ENCODE data around the gene NAALADL2. TPM values are rescaled to one million over a fixed set of nuclear protein-coding genes. Genes with fewer than 3 reads are reported as not detected.

The NAALADL2 gene
- total RNA-seq, 4 donors from 2014 or later, result 10.3 to 16.7 (median 10.9) TPM

- TF ChIP-seq POLR2A (IDR thresholded peaks at IDR 0.05), result no peak
- TF ChIP-seq CTCF (IDR thresholded peaks at IDR 0.05), result no peak
- TF ChIP-seq EP300 (IDR thresholded peaks at IDR 0.05), result no peak
- Histone ChIP-seq H3K4me1 (no peaks in the 10 kb centered on the region), H3K9me3 (no peaks in the 10 kb centered on the region), H3K27me3 (no peaks in the 10 kb centered on the region), H3K4me3 (no peak overlapping the region), H3K36me3 (no peaks in the 10 kb centered on the region), H3K27ac (no peak overlapping the region)
- DNase-seq (ENCODE audit: low spot score in 2 of 2), result no peak
- WGBS, 2 donors, result 71 to 79% methylated on average over 1 of the region's 1 CpG
These were observed 420.8 kb downstream of the NAALADL2 start for GRCh38 chr3:175279911-175280310.

- Histone ChIP-seq H3K4me1 (peaks cover 0 to 6% (median 0%) of the 10 kb centered on the region in 4 donors), H3K27me3 (no peaks in the 10 kb centered on the region), H3K36me3 (no peaks in the 10 kb centered on the region), H3K27ac (no peak overlapping the region), H3K4me3 (no peak overlapping the region), H3K9me3 (no peaks in the 10 kb centered on the region)
- DNase-seq (ENCODE audit: low spot score in 2 of 2), result no peak
- 83% methylated on average over 3 of the region's 3 CpGs for WGBS, 2 donors
- TF ChIP-seq CTCF (IDR thresholded peaks at IDR 0.05), result no peak
- no peak for TF ChIP-seq EP300 (IDR thresholded peaks at IDR 0.05)
- TF ChIP-seq POLR2A (IDR thresholded peaks at IDR 0.05), result no peak
These were observed 428.3 kb downstream of the NAALADL2 start for GRCh38 chr3:175287361-175287963.

GRCh38 chr3:175288621-175289020 lies 429.5 kb downstream of the NAALADL2 start:
- Histone ChIP-seq H3K4me3 (no peak overlapping the region), H3K27ac (no peak overlapping the region), H3K4me1 (peaks cover 0 to 6% (median 0%) of the 10 kb centered on the region in 4 donors), H3K27me3 (no peaks in the 10 kb centered on the region), H3K36me3 (no peaks in the 10 kb centered on the region), H3K9me3 (no peaks in the 10 kb centered on the region)
- no peak for TF ChIP-seq CTCF (IDR thresholded peaks at IDR 0.05)
- no peak for TF ChIP-seq POLR2A (IDR thresholded peaks at IDR 0.05)
- WGBS, 2 donors, result 48 to 55% methylated on average over 4 of the region's 4 CpGs
- no peak for DNase-seq (ENCODE audit: low spot score in 2 of 2)

GRCh38 chr3:175294793-175295192 lies 435.7 kb downstream of the NAALADL2 start:
- H3K36me3 ChIP-seq, result no peaks in the 10 kb centered on the region
- no peak for TF ChIP-seq CTCF (IDR thresholded peaks at IDR 0.05)
- no peak for TF ChIP-seq POLR2A (IDR thresholded peaks at IDR 0.05)
- no peak for TF ChIP-seq EP300 (IDR thresholded peaks at IDR 0.05)
- DNase-seq (ENCODE audit: low spot score in 2 of 2), result no peak

GRCh38 chr3:175295248-175296130 lies 436.4 kb downstream of the NAALADL2 start:
- DNase-seq (ENCODE audit: low spot score in 2 of 2), result no peak
- Histone ChIP-seq H3K4me1 (no peaks in the 10 kb centered on the region), H3K36me3 (no peaks in the 10 kb centered on the region), H3K4me3 (no peak overlapping the region), H3K27me3 (no peaks in the 10 kb centered on the region), H3K9me3 (peaks cover 0 to 6% (median 0%) of the 10 kb centered on the region in 4 donors), H3K27ac (no peak overlapping the region)
- TF ChIP-seq EP300 (IDR thresholded peaks at IDR 0.05) (no peak), CTCF (IDR thresholded peaks at IDR 0.05) (no peak), POLR2A (IDR thresholded peaks at IDR 0.05) (no peak)
- WGBS, 2 donors, result 63 to 64% methylated on average over 4 of the region's 4 CpGs

More at GRCh38 chr3:175294793-175295192, 435.7 kb downstream of the NAALADL2 start:
- Histone ChIP-seq H3K27ac (no peak overlapping the region), H3K27me3 (no peaks in the 10 kb centered on the region), H3K9me3 (peaks cover 0 to 6% (median 0%) of the 10 kb centered on the region in 4 donors), H3K4me1 (no peaks in the 10 kb centered on the region), H3K4me3 (no peak overlapping the region)
- 44 to 74% methylated on average over 2 of the region's 2 CpGs for WGBS, 2 donors
